Amygdala (tissue), 56 donors: Measurements from ENCODE around the gene TMEM198.

Experiments
- DNase-seq, 56 donors: peaks; one replicate each; lab custom pipeline; 2025; lab: John Stamatoyannopoulos, UW

The TMEM198 gene

DNA sequence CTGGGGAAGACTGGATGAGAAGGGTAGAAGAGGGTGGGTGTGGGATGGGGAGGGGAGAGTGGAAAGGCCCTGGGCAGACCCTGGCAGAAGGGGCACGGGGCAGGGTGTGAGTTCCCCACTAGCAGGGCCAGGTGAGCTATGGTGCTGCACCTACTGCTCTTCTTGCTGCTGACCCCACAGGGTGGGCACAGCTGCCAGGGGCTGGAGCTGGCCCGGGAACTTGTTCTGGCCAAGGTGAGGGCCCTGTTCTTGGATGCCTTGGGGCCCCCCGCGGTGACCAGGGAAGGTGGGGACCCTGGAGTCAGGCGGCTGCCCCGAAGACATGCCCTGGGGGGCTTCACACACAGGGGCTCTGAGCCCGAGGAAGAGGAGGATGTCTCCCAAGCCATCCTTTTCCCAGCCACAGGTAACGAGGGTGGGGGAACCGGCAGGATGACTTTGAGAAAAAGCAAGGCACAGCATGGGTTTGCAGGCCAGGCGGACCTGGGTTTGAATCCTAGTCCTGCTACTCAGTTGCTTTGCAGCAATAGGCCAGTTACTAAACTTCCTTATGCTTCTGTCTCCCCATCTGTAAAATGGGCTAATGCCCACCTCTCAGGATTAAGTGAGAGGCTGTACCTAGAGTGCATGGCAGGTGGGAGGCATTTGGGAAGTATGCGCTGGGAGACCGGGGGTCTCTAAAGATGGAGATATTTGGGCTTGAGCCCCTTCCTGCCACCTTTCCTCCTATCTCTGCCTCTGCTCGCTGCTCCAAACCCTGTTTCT, 28.6 kb downstream of the TMEM198 start, which contains the start of gene INHA:
Gene INHA, plus strand, starts transcription at position 74 of the 765 bp plus-strand sequence. Its CDS starts 65 bp downstream, at position 139.
- no peak for DNase-seq

- no peak for DNase-seq
Observed at GRCh38 chr2:219573166-219573565, 29.3 kb downstream of the TMEM198 start.

- no peak for DNase-seq
Observed at GRCh38 chr2:219574484-219575311, 30.9 kb downstream of the TMEM198 start.

DNA sequence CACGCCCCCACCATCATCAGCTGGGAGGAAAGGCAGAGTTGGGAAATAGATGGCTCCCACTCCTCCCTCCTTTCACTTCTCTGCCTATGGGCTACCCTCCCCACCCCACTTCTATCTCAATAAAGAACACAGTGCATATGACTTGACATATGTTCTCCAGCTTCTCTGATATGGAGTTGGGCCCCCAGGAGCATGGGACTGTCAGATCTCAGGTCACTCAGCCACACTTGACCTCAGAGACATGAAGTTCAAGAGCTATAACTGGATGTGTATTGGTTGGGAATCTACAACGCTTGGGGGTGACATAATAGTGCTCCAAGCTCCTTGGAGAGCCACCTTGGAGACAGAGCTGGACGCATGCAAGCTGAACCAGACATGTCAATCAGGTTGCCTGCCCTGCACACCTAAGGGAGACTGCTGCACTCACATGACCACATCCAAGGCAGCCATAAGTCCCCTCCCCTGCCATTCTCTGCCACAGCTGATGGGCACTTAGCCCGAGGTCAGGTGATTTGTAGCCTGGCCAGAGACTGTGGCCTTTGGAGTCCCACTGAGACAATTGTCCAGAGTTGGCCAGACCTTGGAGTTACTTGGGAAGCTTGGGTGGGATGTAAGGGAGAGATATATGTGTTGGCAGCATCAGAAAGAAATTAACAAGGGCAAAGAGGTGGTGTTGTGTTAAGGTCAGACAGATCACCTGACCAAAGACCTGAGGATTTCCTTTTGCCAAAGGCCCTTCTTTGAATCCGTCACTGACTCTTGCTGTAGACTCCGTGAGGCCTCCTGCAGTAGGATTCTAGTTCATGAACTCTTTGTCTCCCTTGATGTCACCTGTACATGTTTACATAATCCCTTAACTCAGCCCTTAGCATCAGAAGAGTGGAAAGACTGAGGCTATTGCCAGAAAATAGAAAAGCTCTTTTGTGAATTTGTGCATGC, 32.0 kb downstream of the TMEM198 start:
- no peak for DNase-seq

- DNase-seq, result peak in 24 of 56 donors; percentile 5 to 55 (median 14)
Observed at GRCh38 chr2:219576505-219577388, 32.9 kb downstream of the TMEM198 start.

DNA sequence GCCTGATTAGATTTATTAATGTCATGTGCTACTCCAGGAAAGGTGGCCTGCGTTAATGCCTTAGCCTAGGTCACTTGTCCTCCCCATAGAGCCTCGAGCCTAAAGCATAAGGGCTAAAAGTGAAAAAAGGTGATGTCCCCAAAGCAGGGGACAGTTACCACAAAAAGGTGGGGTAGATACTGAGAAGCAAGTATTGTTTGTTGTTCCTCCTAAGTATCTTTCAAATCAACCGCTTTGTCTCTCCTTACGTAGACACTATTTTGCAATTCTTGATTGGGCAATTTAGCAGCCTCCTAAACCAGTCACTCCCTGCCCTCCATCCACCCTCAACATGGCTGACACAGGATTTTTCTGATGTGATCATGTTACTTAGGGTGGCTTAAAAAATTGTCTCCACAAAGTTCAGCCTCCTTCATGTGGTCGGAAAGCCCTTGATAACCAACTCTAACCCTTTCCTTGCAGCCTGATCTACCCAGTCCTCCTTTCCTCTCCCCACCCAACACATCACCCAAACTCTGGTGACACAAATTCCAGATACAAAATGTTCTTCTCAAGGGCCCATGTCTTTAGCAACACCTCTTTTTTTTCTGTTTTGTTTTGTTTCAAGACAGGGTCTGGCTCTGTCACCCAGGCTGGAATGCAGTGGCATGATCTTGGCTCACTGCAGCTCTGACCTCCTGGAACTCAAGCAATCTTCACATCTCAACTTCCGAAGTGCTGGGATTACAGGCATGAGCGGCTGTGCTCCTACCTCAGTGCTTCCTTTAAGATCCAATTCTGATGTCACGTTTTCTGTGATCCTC, 35.2 kb downstream of the TMEM198 start:
- no peak for DNase-seq

DNA sequence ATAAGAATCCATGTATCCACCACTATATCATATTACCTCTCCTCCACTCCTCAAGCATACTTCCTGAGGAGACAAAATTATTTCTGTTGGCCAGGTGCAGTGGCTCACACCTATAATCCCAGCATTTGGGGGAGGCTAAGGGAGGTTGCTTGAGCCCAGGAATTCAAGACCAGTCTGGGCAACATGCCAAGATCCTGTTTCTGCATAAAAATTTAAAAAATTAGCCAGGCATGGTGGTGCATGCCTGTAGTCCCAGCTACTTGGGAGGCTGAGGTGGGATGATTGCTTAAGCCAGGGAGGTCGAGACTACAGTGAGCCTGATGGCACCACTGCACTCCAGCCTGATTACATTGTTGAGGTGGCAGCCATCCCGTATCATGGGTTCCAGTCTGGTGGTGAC, 37.5 kb downstream of the TMEM198 start:
- no peak for DNase-seq

- no peak for DNase-seq
Observed at GRCh38 chr2:219591091-219591490, 47.3 kb downstream of the TMEM198 start.

- no peak for DNase-seq
Observed at GRCh38 chr2:219592736-219593135, 48.9 kb downstream of the TMEM198 start.

DNA sequence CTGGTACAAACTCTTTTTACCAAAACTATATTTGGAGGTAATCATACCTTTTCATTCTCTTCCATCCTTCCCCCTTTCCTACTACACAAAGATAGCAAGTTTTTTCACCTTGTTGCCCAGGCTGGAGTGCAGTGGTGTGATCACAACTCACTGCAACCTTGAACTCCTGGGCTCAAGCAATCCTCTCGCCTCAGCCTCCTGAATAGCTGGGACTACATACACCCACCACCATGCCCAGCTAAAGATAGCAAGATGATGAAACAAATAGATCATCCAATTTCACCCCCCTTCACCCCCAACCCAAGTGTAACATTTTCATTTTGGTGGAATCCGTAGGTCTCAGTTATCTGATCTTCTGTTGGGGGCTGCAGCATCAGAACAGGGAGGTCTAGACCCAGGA, 49.3 kb downstream of the TMEM198 start:
- DNase-seq, result no peak

- DNase-seq, result no peak
Observed at GRCh38 chr2:219595256-219595655, 51.4 kb downstream of the TMEM198 start.

GRCh38 chr2:219596954-219597551, 53.2 kb downstream of the TMEM198 start:
- DNase-seq, result peak in 3 of 56 donors; percentile 19 to 43 (median 29)

DNA sequence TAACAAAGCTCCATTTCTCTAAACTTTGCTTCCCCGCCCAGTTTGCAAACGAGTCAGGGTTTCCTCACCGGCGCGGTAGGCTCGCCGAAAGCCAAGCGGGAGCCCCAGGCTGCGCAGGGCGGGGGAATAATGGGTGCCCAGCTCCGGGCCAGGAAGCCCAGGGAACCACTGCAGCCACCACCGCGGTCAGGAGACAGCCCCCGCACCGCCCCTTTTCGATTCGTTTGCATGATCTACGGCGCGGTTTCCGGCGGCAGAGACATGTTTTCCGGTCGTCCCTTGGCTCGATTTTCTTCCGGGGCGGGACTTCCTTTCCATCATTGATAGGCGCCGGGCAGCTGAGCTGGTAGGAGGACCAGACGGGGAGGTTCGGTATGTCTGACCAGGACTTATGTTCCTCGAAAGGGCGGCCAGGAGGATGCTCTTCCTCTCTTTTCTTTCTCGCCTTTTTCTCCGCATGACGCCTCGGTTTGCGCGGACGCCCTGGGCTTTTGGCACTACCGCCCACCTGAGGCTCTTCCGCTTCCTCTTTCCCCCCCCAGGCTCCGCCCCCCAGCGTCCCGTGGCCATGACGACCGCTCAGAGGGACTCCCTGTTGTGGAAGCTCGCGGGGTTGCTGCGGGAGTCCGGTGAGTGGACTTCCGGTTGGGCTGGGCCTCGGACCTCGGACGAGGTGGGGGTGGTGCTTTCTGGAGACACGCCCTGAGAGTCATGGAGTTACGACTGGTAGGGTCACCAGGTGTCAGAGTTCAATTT, 53.9 kb downstream of the TMEM198 start, which contains the start of gene STK11IP:
Gene STK11IP, plus strand, starts transcription at position 306 of the 756 bp plus-strand sequence. Its CDS starts 263 bp downstream, at position 569.
- DNase-seq, result peak; percentile 80 to 99 (median 94)

- DNase-seq, result peak in 1 of 56 donors; percentile 7
Observed at GRCh38 chr2:219598308-219599078, 54.7 kb downstream of the TMEM198 start.
